Smooth muscle cell (in vitro differentiated cells): ENCODE results near the gene RAPGEFL1. TPM values are rescaled to one million over a fixed set of nuclear protein-coding genes. Genes with fewer than 3 reads are reported as not detected.

Experiments used
- DNase-seq: peaks from one replicate; lab custom pipeline; 2025; ENCODE audit not compliant: unreplicated experiment; lab: John Stamatoyannopoulos, UW
- H2AFZ ChIP-seq: fragments of 200-600 bp; sonication (generic); 2 replicates; pipeline ENCODE4 v1.6.0; 2016; ENCODE audit warnings: antibody characterized with exemption, low read depth, mild to moderate bottlenecking
- H3F3A ChIP-seq: fragments of 200-600 bp; sonication (generic); 2 replicates; pipeline ENCODE4 v1.6.0; 2017; ENCODE audit warnings: antibody characterized with exemption, low read depth
- H3K27ac ChIP-seq: fragments of 200-600 bp; sonication (generic); 2 replicates; pipeline ENCODE4 v1.5.1; 2016; ENCODE audit warnings: low read depth, mild to moderate bottlenecking
- H3K27me3 ChIP-seq: fragments of 200-600 bp; sonication (generic); 2 replicates; pipeline ENCODE4 v1.6.1; 2016; ENCODE audit warnings: low read depth, mild to moderate bottlenecking
- H3K36me3 ChIP-seq: fragments of 200-600 bp; sonication (generic); 2 replicates; pipeline ENCODE4 v1.5.1; 2016; ENCODE audit warnings: low read depth
- H3K4me1 ChIP-seq: fragments of 200-600 bp; sonication (generic); 2 replicates; pipeline ENCODE4 v1.5.1; 2016; ENCODE audit warnings: low read depth
- H3K4me2 ChIP-seq: fragments of 200-600 bp; sonication (generic); 2 replicates; pipeline ENCODE4 v1.6.0; 2016; ENCODE audit warnings: mild to moderate bottlenecking
- H3K4me3 ChIP-seq: fragments of 200-600 bp; sonication (generic); 2 replicates; pipeline ENCODE4 v1.5.1; 2016; ENCODE audit warnings: mild to moderate bottlenecking
- H3K79me2 ChIP-seq: fragments of 200-600 bp; sonication (generic); 2 replicates; pipeline ENCODE4 v1.6.0; 2016; ENCODE audit warnings: low read depth, mild to moderate bottlenecking
- H3K9ac ChIP-seq: fragments of 200-600 bp; sonication (generic); 2 replicates; pipeline ENCODE4 v1.6.0; 2016; ENCODE audit warnings: low read depth
- H3K9me3 ChIP-seq: fragments of 200-600 bp; sonication (generic); replicated peaks from 2 replicates; pipeline ENCODE4 v1.5.1; 2016; ENCODE audit warnings: low read depth
- H4K20me1 ChIP-seq: fragments of 200-600 bp; sonication (generic); 2 replicates; pipeline ENCODE4 v1.6.0; 2016; ENCODE audit warnings: low read depth
- CTCF ChIP-seq: fragments of 200-600 bp; sonication (generic); IDR thresholded peaks from 2 replicates; pipeline ENCODE4 v1.5.1; 2017; ENCODE audit warnings: borderline replicate concordance, mild to moderate bottlenecking, antibody characterized with exemption; ENCODE audit not compliant: insufficient read depth, poor library complexity, severe bottlenecking
- WGBS: methylation state at CpG from one replicate; pipeline ENCODE4 v1.1.7; 2016; ENCODE audit warnings: low lambda C conversion rate; 5-methylcytosine and 5-hydroxymethylcytosine counted together
- polyA plus RNA-seq: library from polyadenylated mRNA; unstranded; fragments of >200 nt; fragmentation: Nextera tagmentation; extraction: Ambion mirVana; gene quantifications from 2 replicates; pipeline ENCODE4 v1.2.1, GENCODE V29; 2016
- total RNA-seq: library from RNA; depleted of rRNA; stranded (reverse); fragments of >200 nt; gene quantifications from 2 replicates; pipeline ENCODE4 v1.2.3, GENCODE V29; 2014

Gene RAPGEFL1
- total and polyA plus RNA-seq, 2 experiments from 2014 or later = 3.1 to 4.0 TPM

- 95% methylated on average over 6 of the region's 6 CpGs for WGBS
- H3K36me3 ChIP-seq = no peaks in the 10 kb centered on the region
Measured at GRCh38 chr17:40182606-40183005, 5.3 kb downstream of the RAPGEFL1 start.

GRCh38 chr17:40187238-40187637, 10.0 kb downstream of the RAPGEFL1 start:
- peaks cover 4% of the 10 kb centered on the region for H3F3A ChIP-seq
- no peak for DNase-seq
- H3K4me1 ChIP-seq = peaks cover 5% of the 10 kb centered on the region
- H3K4me2 ChIP-seq = no peak overlapping the region
- no peaks in the 10 kb centered on the region for H3K9me3 ChIP-seq
- H3K36me3 ChIP-seq = no peaks in the 10 kb centered on the region
- 94% methylated on average over 3 of the region's 3 CpGs for WGBS
- H2AFZ ChIP-seq = no peak overlapping the region
- H3K27me3 ChIP-seq = no peaks in the 10 kb centered on the region
- no peak overlapping the region for H3K27ac ChIP-seq
- no peak for TF ChIP-seq CTCF
- H4K20me1 ChIP-seq = no peaks in the 10 kb centered on the region
- no peak overlapping the region for H3K4me3 ChIP-seq
- no peak overlapping the region for H3K9ac ChIP-seq
- H3K79me2 ChIP-seq = no peaks in the 10 kb centered on the region

More at GRCh38 chr17:40182606-40183005, 5.3 kb downstream of the RAPGEFL1 start:
- no peak overlapping the region for H3K4me2 ChIP-seq
- no peak overlapping the region for H3K4me3 ChIP-seq
- no peak for TF ChIP-seq CTCF
- peaks cover 5% of the 10 kb centered on the region for H3F3A ChIP-seq
- no peaks in the 10 kb centered on the region for H3K79me2 ChIP-seq
- peaks cover 3% of the 10 kb centered on the region for H3K4me1 ChIP-seq
- H2AFZ ChIP-seq = no peak overlapping the region
- H3K9me3 ChIP-seq = no peaks in the 10 kb centered on the region
- no peak for DNase-seq
- H3K9ac ChIP-seq = no peak overlapping the region
- no peak overlapping the region for H3K27ac ChIP-seq
- peaks cover 8% of the 10 kb centered on the region for H4K20me1 ChIP-seq
- H3K27me3 ChIP-seq = no peaks in the 10 kb centered on the region

- Histone ChIP-seq H3K36me3 (no peaks in the 10 kb centered on the region), H3K4me2 (no peak overlapping the region), H3K9ac (no peak overlapping the region), H3K27ac (no peak overlapping the region), H3K4me3 (no peak overlapping the region), H3K79me2 (no peaks in the 10 kb centered on the region), H3K9me3 (no peaks in the 10 kb centered on the region), H3K4me1 (peaks cover 5% of the 10 kb centered on the region), H4K20me1 (no peaks in the 10 kb centered on the region), H3F3A (peaks cover 4% of the 10 kb centered on the region), H2AFZ (no peak overlapping the region), H3K27me3 (no peaks in the 10 kb centered on the region)
- 95% methylated on average over 6 of the region's 6 CpGs for WGBS
- DNase-seq = no peak
- no peak for TF ChIP-seq CTCF
Measured at GRCh38 chr17:40188694-40189093, 11.4 kb downstream of the RAPGEFL1 start.
